H1 (cell line): Measurements from ENCODE around the gene C22orf39.
"Not testable (repeated sequence)": the region's sequence is repeated elsewhere in the genome, so short reads cannot be mapped to it uniquely, and the experiment has no call there.

ENCODE experiments used
- CTCF ChIP-seq, 3 experiments: IDR thresholded peaks; 1 replicate in 2 of 3; 2 replicates in 1 of 3; pipeline versions ENCODE4 v1.5.1 to v1.6.1; 2011; ENCODE audit warnings: low read length in 3 of 3, mild to moderate bottlenecking in 3 of 3, inconsistent platforms in 2 of 3, low read depth in 1 of 3, moderate library complexity in 1 of 3; ENCODE audit not compliant: insufficient read depth in 1 of 3; ENCODE audit errors: control extremely low read depth in 1 of 3
- GABPA ChIP-seq: IDR thresholded peaks from 2 replicates; pipeline ENCODE4 v1.6.1; 2011; ENCODE audit warnings: mild to moderate bottlenecking, low read length, moderate library complexity, borderline replicate concordance; ENCODE audit not compliant: insufficient read depth
- POLR2AphosphoS5 ChIP-seq: IDR thresholded peaks from 2 replicates; pipeline ENCODE4 v1.6.1; 2011; ENCODE audit warnings: low read depth, low read length
- RBBP5 ChIP-seq: IDR thresholded peaks from 2 replicates; pipeline ENCODE4 v1.7.1; 2012; ENCODE audit warnings: low read depth, mild to moderate bottlenecking, inconsistent platforms, low read length, moderate library complexity, borderline replicate concordance
- SIX5 ChIP-seq: IDR thresholded peaks from 2 replicates; pipeline ENCODE4 v1.6.1; 2011; ENCODE audit warnings: mild to moderate bottlenecking, low read depth, low read length
- SUZ12 ChIP-seq: fragments of 200-600 bp; sonication (generic); IDR thresholded peaks from 2 replicates; pipeline ENCODE4 v1.6.1; 2012; ENCODE audit warnings: mild to moderate bottlenecking, inconsistent platforms, low read length, moderate library complexity, mixed read lengths
- TEAD4 ChIP-seq: IDR thresholded peaks from 2 replicates; pipeline ENCODE4 v1.6.1; 2012; ENCODE audit warnings: low read depth, low read length, inconsistent platforms, mixed read lengths

GRCh38 chr22:19436444-19437161, 10.9 kb downstream of the C22orf39 start:
- not testable (repeated sequence) for TF ChIP-seq GABPA; SIX5; SUZ12; CTCF (IDR thresholded peaks at IDR 0.05; ENCODE audit: control extremely low read depth in 1 of 3, insufficient read depth in 1 of 3, low read depth in 1 of 3, low read length in 3 of 3); POLR2AphosphoS5; RBBP5; TEAD4
